Hypothalamus (tissue), 51 donors: ENCODE measurements around the gene WASF3.

Source experiments
- DNase-seq, 51 donors: peaks; one replicate each; lab custom pipeline; 2025; lab: John Stamatoyannopoulos, UW

The WASF3 gene, protein sequence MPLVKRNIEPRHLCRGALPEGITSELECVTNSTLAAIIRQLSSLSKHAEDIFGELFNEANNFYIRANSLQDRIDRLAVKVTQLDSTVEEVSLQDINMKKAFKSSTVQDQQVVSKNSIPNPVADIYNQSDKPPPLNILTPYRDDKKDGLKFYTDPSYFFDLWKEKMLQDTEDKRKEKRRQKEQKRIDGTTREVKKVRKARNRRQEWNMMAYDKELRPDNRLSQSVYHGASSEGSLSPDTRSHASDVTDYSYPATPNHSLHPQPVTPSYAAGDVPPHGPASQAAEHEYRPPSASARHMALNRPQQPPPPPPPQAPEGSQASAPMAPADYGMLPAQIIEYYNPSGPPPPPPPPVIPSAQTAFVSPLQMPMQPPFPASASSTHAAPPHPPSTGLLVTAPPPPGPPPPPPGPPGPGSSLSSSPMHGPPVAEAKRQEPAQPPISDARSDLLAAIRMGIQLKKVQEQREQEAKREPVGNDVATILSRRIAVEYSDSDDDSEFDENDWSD

DNA sequence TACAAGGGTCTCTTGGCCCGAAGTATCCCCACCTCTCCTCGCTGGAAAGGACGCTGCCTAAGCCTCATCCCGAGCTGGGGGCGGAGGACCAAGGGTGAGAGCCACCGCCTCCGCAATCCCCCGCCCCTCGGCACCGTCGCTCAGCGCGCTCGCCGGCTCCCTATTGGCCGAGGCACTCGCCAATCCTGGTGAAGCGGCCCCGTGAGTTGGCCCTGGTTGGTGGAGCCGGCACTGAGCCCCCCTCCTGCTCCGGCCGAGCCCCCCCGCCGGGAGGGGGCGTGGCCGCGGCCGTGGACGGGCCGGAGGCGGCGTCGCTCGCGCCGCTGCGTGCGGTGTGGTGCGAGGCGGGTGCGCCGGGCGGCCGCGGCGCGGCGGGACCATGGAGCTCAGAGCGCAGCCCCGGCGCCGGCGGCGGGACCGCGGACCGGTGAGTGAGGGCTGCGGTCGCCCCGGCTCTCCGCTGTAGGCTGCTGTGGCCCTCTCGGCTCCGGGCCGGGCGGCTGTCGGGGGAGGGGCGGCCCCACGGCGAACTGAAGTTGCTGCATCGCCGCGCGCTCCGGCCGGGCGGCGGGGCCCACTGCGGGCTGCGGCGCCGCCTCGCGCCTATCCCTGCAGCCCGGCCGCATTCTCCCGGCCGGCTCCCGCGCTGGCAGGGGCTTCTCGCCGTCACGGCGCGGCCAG, at the start of gene WASF3:
TSS of gene WASF3 (plus strand) at position 291 of the 681 bp plus-strand sequence. CDS start 84,588 bp downstream, outside the sequence.
- DNase-seq: peak; percentile 33 to 98 (median 92)

GRCh38 chr13:26508885-26509284, 48.6 kb upstream of the WASF3 start:
- DNase-seq: peak in 3 of 51 donors; percentile 4 to 31 (median 16)

GRCh38 chr13:26509491-26509890, 48.0 kb upstream of the WASF3 start:
- DNase-seq: no peak

GRCh38 chr13:26513931-26514330, 43.6 kb upstream of the WASF3 start:
- no peak for DNase-seq

DNA sequence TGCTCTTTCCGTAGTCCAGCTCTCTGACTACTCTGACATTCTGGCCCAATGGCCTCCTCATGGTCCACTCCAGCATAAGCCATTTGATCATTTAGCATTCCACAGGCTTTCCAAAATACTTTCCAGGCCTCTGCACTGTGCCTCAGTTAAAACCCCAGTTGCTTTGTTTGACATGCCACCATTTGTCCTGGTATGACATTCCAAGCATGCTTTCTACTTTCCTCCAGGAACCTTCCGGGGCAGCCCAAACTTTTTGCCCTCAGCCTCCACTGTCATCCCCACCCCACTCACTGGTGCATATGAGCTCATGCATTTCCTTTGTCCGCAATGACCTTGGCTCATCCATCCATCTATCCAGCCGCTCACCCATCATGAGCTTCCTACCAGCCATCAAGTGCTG, 41.8 kb upstream of the WASF3 start:
- DNase-seq: no peak

- DNase-seq: no peak
These were observed 39.5 kb upstream of the WASF3 start for GRCh38 chr13:26517936-26518335.

- DNase-seq: no peak
These were observed 39.0 kb upstream of the WASF3 start for GRCh38 chr13:26518451-26518959.

- DNase-seq: no peak
These were observed 34.9 kb upstream of the WASF3 start for GRCh38 chr13:26522571-26522970.

- no peak for DNase-seq
These were observed 34.5 kb upstream of the WASF3 start for GRCh38 chr13:26523007-26523406.

DNA sequence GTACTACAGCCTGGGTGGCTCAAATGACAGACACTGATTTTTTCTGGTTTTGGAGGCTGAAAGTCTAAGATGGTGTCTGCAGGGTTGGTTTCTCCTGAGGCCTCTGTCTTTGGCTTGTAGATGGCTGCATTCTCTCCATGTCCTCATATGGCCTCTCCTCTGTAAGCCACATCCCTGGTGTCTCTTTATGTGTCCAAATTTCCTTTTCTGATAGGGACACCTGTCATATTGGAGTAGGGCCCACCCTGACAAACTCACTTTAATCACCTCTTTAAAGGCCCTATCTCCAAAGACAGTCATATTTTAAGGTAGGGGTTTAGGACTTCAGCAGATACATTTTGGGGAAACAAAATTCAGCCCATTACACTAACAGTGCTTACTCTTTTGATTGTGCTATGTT, 32.0 kb upstream of the WASF3 start:
- DNase-seq: no peak

GRCh38 chr13:26526702-26527216, 30.7 kb upstream of the WASF3 start:
- no peak for DNase-seq

GRCh38 chr13:26528527-26528926, 29.0 kb upstream of the WASF3 start:
- no peak for DNase-seq

DNA sequence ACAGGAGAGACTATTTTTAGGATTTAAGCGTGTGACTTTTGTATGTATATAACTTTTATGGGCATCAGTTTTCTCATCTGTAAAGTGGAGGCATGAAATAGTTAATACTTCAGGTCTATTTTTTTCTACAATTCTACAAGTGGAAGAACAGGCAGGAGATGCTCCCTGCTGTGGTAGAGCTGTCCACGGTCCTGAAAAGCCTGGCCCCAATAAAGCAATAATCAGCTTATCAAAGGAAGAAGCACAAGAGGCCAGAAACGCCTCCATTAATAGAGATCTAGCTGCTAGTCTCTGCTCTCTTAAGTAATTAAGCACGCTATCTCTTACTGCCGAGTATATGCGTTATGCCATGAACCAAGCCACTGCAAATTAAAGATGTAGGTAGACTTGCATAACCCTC, 28.0 kb upstream of the WASF3 start:
- peak in 1 of 51 donors; percentile 2 for DNase-seq

- DNase-seq: no peak
These were observed 25.7 kb upstream of the WASF3 start for GRCh38 chr13:26531742-26532141.

GRCh38 chr13:26534036-26534726, 23.3 kb upstream of the WASF3 start:
- DNase-seq: no peak

DNA sequence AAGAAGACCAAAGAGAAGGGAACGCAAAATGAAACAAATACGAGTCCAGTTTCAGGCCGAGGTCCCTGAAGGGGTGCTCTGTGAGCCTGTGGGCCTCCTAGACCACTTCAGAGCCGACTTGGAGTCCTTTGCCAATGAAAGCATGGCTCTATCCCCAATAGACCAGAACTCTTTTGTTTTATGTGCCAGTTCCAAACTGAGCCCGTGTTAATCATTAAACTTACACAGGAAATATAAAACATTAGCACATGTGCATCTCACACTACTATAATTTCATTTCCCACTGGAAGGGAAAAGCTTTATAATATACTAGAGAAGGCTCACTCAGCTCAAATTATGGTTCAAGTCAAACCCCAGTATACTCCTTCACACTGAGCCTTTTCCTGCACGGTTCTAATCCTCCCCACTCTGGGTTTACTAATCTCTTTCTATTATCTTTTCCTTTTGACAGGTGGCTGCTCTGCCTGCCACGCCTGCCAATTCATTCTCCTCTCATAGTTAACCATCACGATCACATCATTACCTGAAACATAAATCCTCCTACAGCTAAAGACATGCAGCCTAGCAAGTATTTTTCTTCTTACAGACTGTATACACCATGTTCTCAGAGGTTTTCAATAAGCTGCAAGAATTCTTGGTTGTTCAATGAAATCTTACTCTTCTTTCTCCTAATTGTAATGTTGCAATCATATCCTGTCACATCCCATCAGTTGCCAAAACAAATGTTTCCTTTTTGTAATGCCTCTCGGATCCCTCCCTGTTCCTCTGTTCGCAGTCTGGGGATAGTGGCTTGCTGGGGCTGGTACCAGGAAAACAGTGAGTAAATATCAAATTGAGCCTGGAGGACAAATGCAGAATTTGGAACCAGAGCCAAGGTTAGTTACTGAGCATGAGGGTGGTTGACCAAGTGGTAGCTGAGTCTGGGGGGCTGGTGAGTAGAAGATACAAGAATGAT, 18.8 kb upstream of the WASF3 start:
- DNase-seq: no peak

DNA sequence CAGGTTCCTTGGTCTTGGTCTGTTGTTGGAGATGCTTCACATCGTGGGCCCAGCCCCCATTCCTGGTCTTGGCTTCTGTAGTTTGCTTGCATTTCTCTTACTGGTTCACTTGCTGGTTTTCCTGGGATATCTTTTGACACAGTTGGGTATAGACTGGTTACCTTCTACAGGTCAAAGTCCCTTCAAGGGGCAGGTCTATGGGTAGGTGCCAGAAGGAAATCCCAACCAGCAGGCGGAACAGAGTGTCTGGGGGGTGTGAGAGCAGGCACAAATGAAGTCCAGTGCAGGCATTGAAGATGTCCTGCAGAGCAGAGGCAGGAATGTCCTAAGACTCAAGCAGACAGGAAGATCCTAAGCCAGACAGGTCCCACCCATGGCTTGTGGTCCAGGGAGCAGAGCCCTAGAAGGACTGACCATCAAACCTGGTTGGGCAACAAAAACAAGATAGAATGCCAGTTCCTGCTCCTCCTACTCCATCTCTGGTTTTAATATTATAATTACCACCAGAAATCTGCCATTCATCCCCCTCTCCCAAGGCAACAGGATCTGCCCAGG, 17.7 kb upstream of the WASF3 start:
- DNase-seq: no peak

- no peak for DNase-seq
These were observed 17.1 kb upstream of the WASF3 start for GRCh38 chr13:26540334-26540733.

- no peak for DNase-seq
These were observed 16.4 kb upstream of the WASF3 start for GRCh38 chr13:26541041-26541440.
